Sigmoid colon (tissue), 4 donors: ENCODE data around the gene GPC6.

Source experiments
- POLR2A ChIP-seq, 2 donors: fragments of 450-650 bp; IDR thresholded peaks; one replicate each; pipeline ENCODE4 v1.6.1; 2016; ENCODE audit warnings: antibody characterized with exemption in 2 of 2, mild to moderate bottlenecking in 2 of 2, moderate library complexity in 2 of 2
- POLR2AphosphoS5 ChIP-seq, 4 donors: sonication (generic); formaldehyde crosslinking; IDR thresholded peaks; one replicate each; pipeline ENCODE4 v1.6.1; 2017; ENCODE audit warnings: antibody characterized with exemption in 4 of 4
- TF ChIP-seq, protein P1 (sequence below), 4 experiments: fragments of 450-650 bp in 3 of 4; fragments of 200-600 bp in 1 of 4; IDR thresholded peaks; one replicate each; pipeline ENCODE4 v1.5.1; 2016 to 2019; ENCODE audit warnings: antibody characterized with exemption in 4 of 4, mild to moderate bottlenecking in 3 of 4, moderate library complexity in 2 of 4

DNA sequence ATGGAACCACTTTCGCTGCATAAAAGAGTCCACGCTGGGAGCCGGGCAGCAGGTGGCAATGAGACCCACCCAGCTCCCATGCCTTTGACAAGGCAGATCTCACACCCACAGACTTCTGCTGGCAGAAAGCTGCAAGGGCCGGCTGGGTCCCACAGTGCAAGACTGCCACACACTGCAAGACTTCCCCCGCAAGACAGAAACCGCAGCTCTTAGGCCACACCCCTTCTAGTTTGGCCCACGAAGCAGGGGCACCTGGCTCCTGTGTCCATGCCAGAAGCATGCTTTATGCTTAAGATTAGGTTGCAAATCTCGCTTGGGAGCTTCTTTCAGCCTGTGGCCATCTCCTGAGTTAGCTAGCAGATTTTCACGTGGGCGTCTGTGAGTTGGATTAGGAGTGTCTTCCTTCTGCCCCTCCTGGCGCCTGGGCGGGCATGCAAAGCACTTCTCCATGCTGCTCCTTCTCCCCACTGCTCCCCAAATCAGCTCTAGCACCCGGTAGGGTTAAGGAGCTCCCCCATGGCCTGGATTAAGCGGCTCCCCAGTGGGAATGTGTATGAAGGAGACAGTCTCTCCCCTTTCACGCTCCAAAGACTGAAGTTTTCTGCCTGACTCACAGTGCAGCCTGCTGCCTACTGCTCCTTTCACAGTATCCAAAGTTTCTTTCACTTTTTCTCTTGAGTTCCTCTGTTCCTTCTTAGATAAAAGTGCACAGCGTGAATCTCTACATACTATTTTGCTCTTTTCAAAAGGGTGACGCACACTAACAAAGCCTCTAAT, 17.7 kb downstream of the GPC6 start:
- TF ChIP-seq, protein P1, sequence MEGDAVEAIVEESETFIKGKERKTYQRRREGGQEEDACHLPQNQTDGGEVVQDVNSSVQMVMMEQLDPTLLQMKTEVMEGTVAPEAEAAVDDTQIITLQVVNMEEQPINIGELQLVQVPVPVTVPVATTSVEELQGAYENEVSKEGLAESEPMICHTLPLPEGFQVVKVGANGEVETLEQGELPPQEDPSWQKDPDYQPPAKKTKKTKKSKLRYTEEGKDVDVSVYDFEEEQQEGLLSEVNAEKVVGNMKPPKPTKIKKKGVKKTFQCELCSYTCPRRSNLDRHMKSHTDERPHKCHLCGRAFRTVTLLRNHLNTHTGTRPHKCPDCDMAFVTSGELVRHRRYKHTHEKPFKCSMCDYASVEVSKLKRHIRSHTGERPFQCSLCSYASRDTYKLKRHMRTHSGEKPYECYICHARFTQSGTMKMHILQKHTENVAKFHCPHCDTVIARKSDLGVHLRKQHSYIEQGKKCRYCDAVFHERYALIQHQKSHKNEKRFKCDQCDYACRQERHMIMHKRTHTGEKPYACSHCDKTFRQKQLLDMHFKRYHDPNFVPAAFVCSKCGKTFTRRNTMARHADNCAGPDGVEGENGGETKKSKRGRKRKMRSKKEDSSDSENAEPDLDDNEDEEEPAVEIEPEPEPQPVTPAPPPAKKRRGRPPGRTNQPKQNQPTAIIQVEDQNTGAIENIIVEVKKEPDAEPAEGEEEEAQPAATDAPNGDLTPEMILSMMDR (IDR thresholded peaks at IDR 0.05) = no peak
- no peak for TF ChIP-seq POLR2A (IDR thresholded peaks at IDR 0.05)
- TF ChIP-seq POLR2AphosphoS5 (IDR thresholded peaks at IDR 0.05) = no peak
